ENCODE data around the gene RNF224.

DNA sequence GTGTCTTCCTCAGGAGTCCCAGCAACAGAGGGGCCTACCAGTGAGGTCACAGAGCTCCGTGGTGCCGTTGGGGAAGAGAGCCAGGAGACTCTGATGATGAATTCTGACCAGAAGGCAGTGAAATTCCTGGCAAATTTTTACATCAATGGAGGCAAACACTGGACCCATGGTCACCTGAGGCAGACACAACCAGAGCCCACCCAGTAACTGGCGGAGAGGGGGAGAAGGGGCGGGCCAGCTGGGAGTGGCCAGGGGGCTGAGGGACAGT lies 23.8 kb downstream of the RNF224 start, which contains the start of gene STPG3:
- TF ChIP-seq, protein P1, sequence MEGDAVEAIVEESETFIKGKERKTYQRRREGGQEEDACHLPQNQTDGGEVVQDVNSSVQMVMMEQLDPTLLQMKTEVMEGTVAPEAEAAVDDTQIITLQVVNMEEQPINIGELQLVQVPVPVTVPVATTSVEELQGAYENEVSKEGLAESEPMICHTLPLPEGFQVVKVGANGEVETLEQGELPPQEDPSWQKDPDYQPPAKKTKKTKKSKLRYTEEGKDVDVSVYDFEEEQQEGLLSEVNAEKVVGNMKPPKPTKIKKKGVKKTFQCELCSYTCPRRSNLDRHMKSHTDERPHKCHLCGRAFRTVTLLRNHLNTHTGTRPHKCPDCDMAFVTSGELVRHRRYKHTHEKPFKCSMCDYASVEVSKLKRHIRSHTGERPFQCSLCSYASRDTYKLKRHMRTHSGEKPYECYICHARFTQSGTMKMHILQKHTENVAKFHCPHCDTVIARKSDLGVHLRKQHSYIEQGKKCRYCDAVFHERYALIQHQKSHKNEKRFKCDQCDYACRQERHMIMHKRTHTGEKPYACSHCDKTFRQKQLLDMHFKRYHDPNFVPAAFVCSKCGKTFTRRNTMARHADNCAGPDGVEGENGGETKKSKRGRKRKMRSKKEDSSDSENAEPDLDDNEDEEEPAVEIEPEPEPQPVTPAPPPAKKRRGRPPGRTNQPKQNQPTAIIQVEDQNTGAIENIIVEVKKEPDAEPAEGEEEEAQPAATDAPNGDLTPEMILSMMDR (IDR thresholded peaks at IDR 0.05; ENCODE audit: borderline replicate concordance, extremely low read depth, low read length, poor library complexity, severe bottlenecking): no peak
- no peak for TF ChIP-seq EZH2 (IDR thresholded peaks at IDR 0.05; ENCODE audit: borderline replicate concordance, low read depth, low read length, severe bottlenecking)

Data from DND-41 (cell line).